GM12878 (cell line): ENCODE measurements around the gene LRRC3B. TPM values are rescaled to one million over a fixed set of nuclear protein-coding genes. Genes with fewer than 3 reads are reported as not detected.

ENCODE experiments used
- ATAC-seq: fragments of 200-7000 bp; cut with Tn5 transposase; 3 replicates; pipeline ENCODE4 v1.9.1; 2020; ENCODE audit warnings: mild to moderate bottlenecking, moderate library complexity
- BruUV-seq: library from RNA; stranded (reverse); fragments of 400-500 nt; replicated peaks from 2 replicates; lab custom pipeline; 2021; lab: Mats Ljungman, UMichigan
- CTCF ChIA-PET: fragments of 300-600 bp; sonication (Branson Sonifier 250); formaldehyde crosslinking; extraction: SDS; loops from one replicate; lab custom pipeline; 2021; ENCODE audit warnings: inconsistent platforms; lab: Yijun Ruan, JAX
- POLR2A ChIA-PET: fragments of 350-600 bp; formaldehyde crosslinking; extraction: SDS; loops from one replicate; lab custom pipeline; 2021; ENCODE audit warnings: inconsistent platforms; lab: Charles Lee
- RAD21 ChIA-PET: fragments of 300-600 bp; sonication (Branson Sonifier 250); formaldehyde crosslinking; loops from one replicate; lab custom pipeline; 2023; ENCODE audit warnings: antibody characterized with exemption; ENCODE audit not compliant: unreplicated experiment; lab: Charles Lee
- SMC1A ChIA-PET: fragments of 300-600 bp; sonication (Branson Sonifier 250); formaldehyde crosslinking; loops from one replicate; lab custom pipeline; 2023; ENCODE audit not compliant: unreplicated experiment, uncharacterized antibody; lab: Charles Lee
- DNase-seq: peaks from one replicate; pipeline ENCODE4 v3.0.0-alpha.2; 2011; ENCODE audit warnings: low read depth, low spot score
- FAIRE-seq: peaks from 3 replicates; lab custom pipeline; 2011; peaks lifted over from hg19 to GRCh38; lab: Jason Lieb, UNC
- H2AFZ ChIP-seq: 2 replicates; pipeline ENCODE4 v1.6.0; 2011; ENCODE audit warnings: low read depth, low read length, control low read depth; ENCODE audit not compliant: control insufficient read depth
- H3K27ac ChIP-seq: 2 replicates; pipeline ENCODE4 v1.5.1; 2011; ENCODE audit warnings: control low read depth; ENCODE audit not compliant: control insufficient read depth, insufficient read depth
- H3K27me3 ChIP-seq, 2 experiments: replicated peaks in 1 of 2; 2 replicates each; pipeline versions ENCODE4 v1.6.0 to v1.6.1; 2011; ENCODE audit warnings: low read length in 1 of 2; ENCODE audit not compliant: control insufficient read depth in 2 of 2, insufficient read depth in 2 of 2
- H3K36me3 ChIP-seq, 2 experiments: 2 replicates each; pipeline ENCODE4 v1.5.1; 2011; ENCODE audit warnings: low read length in 1 of 2; ENCODE audit not compliant: control insufficient read depth in 2 of 2, insufficient read depth in 2 of 2
- H3K4me1 ChIP-seq: 2 replicates; pipeline ENCODE4 v1.6.1; 2011; ENCODE audit warnings: mild to moderate bottlenecking, low read length, moderate library complexity, mixed read lengths; ENCODE audit not compliant: control insufficient read depth, insufficient read depth
- H3K4me2 ChIP-seq: 2 replicates; pipeline ENCODE4 v1.6.0; 2011; ENCODE audit warnings: control low read depth; ENCODE audit not compliant: control insufficient read depth, insufficient read depth
- H3K4me3 ChIP-seq: fragments of 200-600 bp; sonication (generic); 2 replicates; pipeline ENCODE4 v1.5.1; 2016
- H3K79me2 ChIP-seq: 2 replicates; pipeline ENCODE4 v1.6.0; 2011; ENCODE audit warnings: low read length; ENCODE audit not compliant: control insufficient read depth, insufficient read depth
- H3K9ac ChIP-seq: 2 replicates; pipeline ENCODE4 v1.8.0; 2011; ENCODE audit warnings: low read length, control low read depth, mixed read lengths; ENCODE audit not compliant: control insufficient read depth, insufficient read depth
- H3K9me3 ChIP-seq: replicated peaks from 3 replicates; pipeline ENCODE4 v1.5.1; 2011; ENCODE audit warnings: mild to moderate bottlenecking, low read length; ENCODE audit not compliant: control insufficient read depth, insufficient read depth
- H4K20me1 ChIP-seq: 2 replicates; pipeline ENCODE4 v1.6.0; 2011; ENCODE audit not compliant: control insufficient read depth, insufficient read depth
- BCL11A ChIP-seq: IDR thresholded peaks from 2 replicates; pipeline ENCODE4 v1.6.1; 2011; ENCODE audit warnings: low read depth, low read length
- E2F4 ChIP-seq: IDR thresholded peaks from 2 replicates; pipeline ENCODE4 v1.6.1; 2012; ENCODE audit warnings: low read depth, low read length, improper control_type of control experiment
- HDAC6 ChIP-seq: fragments of 200-600 bp; sonication (generic); IDR thresholded peaks from one replicate; pipeline ENCODE4 v1.8.0; 2017; ENCODE audit warnings: antibody characterized with exemption; ENCODE audit not compliant: unreplicated experiment
- LARP7 ChIP-seq: fragments of 450-650 bp; IDR thresholded peaks from 2 replicates; pipeline ENCODE4 v1.6.1; 2017; ENCODE audit warnings: mild to moderate bottlenecking
- PAX5 ChIP-seq: IDR thresholded peaks from 2 replicates; pipeline ENCODE4 v1.6.1; 2011; ENCODE audit warnings: low read depth, low read length, borderline replicate concordance
- SIN3A ChIP-seq: IDR thresholded peaks from 2 replicates; pipeline ENCODE4 v1.6.1; 2012; ENCODE audit warnings: low read depth, low read length, improper control_type of control experiment
- SKIL ChIP-seq: fragments of 450-650 bp; IDR thresholded peaks from 2 replicates; pipeline ENCODE4 v1.6.1; 2017; ENCODE audit warnings: mild to moderate bottlenecking, low read depth, inconsistent platforms; ENCODE audit not compliant: poor library complexity, severe bottlenecking
- SRF ChIP-seq, 2 experiments: IDR thresholded peaks; 2 replicates each; pipeline ENCODE4 v1.6.1; 2011; ENCODE audit warnings: low read depth in 2 of 2, low read length in 2 of 2, mild to moderate bottlenecking in 1 of 2, moderate library complexity in 1 of 2
- SUZ12 ChIP-seq: fragments of 200-600 bp; sonication (generic); IDR thresholded peaks from one replicate; pipeline ENCODE4 v1.6.1; 2018; ENCODE audit warnings: antibody characterized with exemption, mild to moderate bottlenecking; ENCODE audit not compliant: unreplicated experiment
- TARDBP ChIP-seq: IDR thresholded peaks from 2 replicates; pipeline ENCODE4 v1.6.1; 2016; ENCODE audit warnings: borderline replicate concordance
- TCF12 ChIP-seq: IDR thresholded peaks from 2 replicates; pipeline ENCODE4 v1.6.1; 2011; ENCODE audit warnings: low read depth, mild to moderate bottlenecking, low read length
- WGBS: methylation state at CpG from one replicate; pipeline ENCODE4 v1.1.6; 2016; ENCODE audit warnings: low lambda C conversion rate; ENCODE audit not compliant: insufficient replicate concordance, insufficient coverage; ENCODE audit errors: missing lambda C conversion rate; 5-methylcytosine and 5-hydroxymethylcytosine counted together
- in situ Hi-C: fragments of 300-500 bp; cut with MboI; formaldehyde crosslinking; loops from 9 replicates; pipeline ENCODE4 v1.14.3; 2018; ENCODE audit warnings: mixed read lengths
- intact Hi-C: fragments of 100-400 bp; cut with micrococcal nuclease; formaldehyde crosslinking; loops from one replicate; pipeline ENCODE4 v1.14.2; 2022; ENCODE audit not compliant: unreplicated experiment
- polyA plus RNA-seq, 11 experiments: library from polyadenylated mRNA; depleted of rRNA in 4 of 11; unstranded in 6 of 11; stranded (reverse) in 5 of 11; fragments of >200 nt; fragmentation: Nextera tagmentation in 4 of 11; fragmentation: Illumina TruSeq in 1 of 11; extraction: Ambion mirVana in 4 of 11; extraction: Trizol in 1 of 11; gene quantifications; 1 replicate in 1 of 11; 2 replicates in 10 of 11; pipeline versions ENCODE4 v1.2.1 to v1.2.3, GENCODE V29; 2011 to 2016; ENCODE audit warnings: inconsistent platforms in 2 of 11, missing spikeins in 2 of 11, low read depth in 1 of 11
- total RNA-seq, 4 experiments: library from RNA; depleted of rRNA in 3 of 4; stranded (reverse); fragments of >200 nt in 3 of 4; fragmentation: Illumina TruSeq in 1 of 4; extraction: Trizol in 1 of 4; gene quantifications; 2 replicates each; pipeline versions ENCODE4 v1.2.1 to v1.2.3, GENCODE V29; 2013 to 2021

Gene LRRC3B
- total and polyA plus RNA-seq, 10 of the 15 experiments (the other 5 are each of a cell fraction or from before 2014, with no cell fraction given) = not detected

DNA sequence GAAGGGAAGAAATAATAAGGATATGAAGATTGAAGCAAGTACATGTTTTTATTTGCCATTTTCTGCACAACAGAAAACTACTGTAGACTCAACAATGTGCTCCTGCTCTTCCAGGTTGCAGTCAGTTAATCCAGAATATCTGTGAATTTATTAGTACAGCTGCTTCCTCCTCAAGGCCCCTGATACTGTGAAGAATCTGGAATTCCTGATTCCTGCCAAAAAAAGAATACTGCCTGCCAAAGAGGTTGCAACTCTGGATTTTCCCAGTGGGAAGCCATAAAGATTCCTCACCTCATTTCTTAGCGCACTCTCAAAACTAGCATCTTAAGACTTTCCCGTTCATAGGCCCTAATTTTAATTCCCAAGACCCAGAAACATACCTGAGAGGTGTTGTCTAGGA is 33.6 kb upstream of the LRRC3B start:
- Histone ChIP-seq H4K20me1 (no peaks in the 10 kb centered on the region), H2AFZ (no peak overlapping the region), H3K9me3 (no peaks in the 10 kb centered on the region), H3K4me3 (no peak overlapping the region), H3K27me3 (no peaks in the 10 kb centered on the region), H3K79me2 (no peaks in the 10 kb centered on the region), H3K4me1 (no peaks in the 10 kb centered on the region), H3K9ac (no peak overlapping the region), H3K4me2 (no peak overlapping the region), H3K36me3 (no peaks in the 10 kb centered on the region), H3K27ac (no peak overlapping the region)
- no TSS peak for BruUV-seq
- CTCF ChIA-PET = no interaction called here
- DNase-seq (no peak), FAIRE-seq (no peak), ATAC-seq (no peak)
- SMC1A ChIA-PET = no interaction called here
- POLR2A ChIA-PET = no interaction called here
- 5% methylated on average over 2 of the region's 2 CpGs for WGBS
- RAD21 ChIA-PET = no interaction called here
- intact Hi-C loops (no loop called here), in situ Hi-C loops (no loop called here)
- TF ChIP-seq PAX5 = no peak
- no peak for TF ChIP-seq SUZ12
- no peak for TF ChIP-seq SIN3A
- TF ChIP-seq TCF12 = no peak
- TF ChIP-seq SRF (IDR thresholded peaks at IDR 0.05; ENCODE audit: low read depth in 2 of 2, low read length in 2 of 2) = no peak
- no peak for TF ChIP-seq BCL11A
- no peak for TF ChIP-seq LARP7
- no peak for TF ChIP-seq SKIL
- TF ChIP-seq E2F4 = no peak
- no peak for TF ChIP-seq TARDBP
- TF ChIP-seq HDAC6 = no peak
